ENCODE results near the gene ABCG5.

ABCG5 gene

GRCh38 chr2:43838560-43839267 lies at the start of gene ABCG5, which contains the start of gene ABCG8:
ABCG5 (minus strand) TSS chr2:43838839; CDS start chr2:43838679, 160 bp downstream.
ABCG8 (plus strand) TSS chr2:43838971; CDS start chr2:43839054, 83 bp downstream.
- DNase-seq (ENCODE audit: low spot score): no peak

GRCh38 chr2:43887176-43887575 lies 48.5 kb upstream of the ABCG5 start:
- no peak for DNase-seq (ENCODE audit: low spot score)

- no peak for DNase-seq (ENCODE audit: low spot score)
These were observed 46.5 kb upstream of the ABCG5 start for GRCh38 chr2:43885132-43885632.

- no peak for DNase-seq (ENCODE audit: low spot score)
These were observed 46.0 kb upstream of the ABCG5 start for GRCh38 chr2:43884689-43885088.

GRCh38 chr2:43882312-43882711 lies 43.7 kb upstream of the ABCG5 start:
- DNase-seq (ENCODE audit: low spot score): no peak

- DNase-seq (ENCODE audit: low spot score): no peak
These were observed 42.3 kb upstream of the ABCG5 start for GRCh38 chr2:43880952-43881351.

GRCh38 chr2:43880471-43880870 lies 41.8 kb upstream of the ABCG5 start:
- no peak for DNase-seq (ENCODE audit: low spot score)

GRCh38 chr2:43879261-43879660 lies 40.6 kb upstream of the ABCG5 start:
- no peak for DNase-seq (ENCODE audit: low spot score)

GRCh38 chr2:43877782-43878464 lies 39.3 kb upstream of the ABCG5 start:
- peak; percentile 76 for DNase-seq (ENCODE audit: low spot score)

GRCh38 chr2:43874776-43875451 lies 36.3 kb upstream of the ABCG5 start:
- DNase-seq (ENCODE audit: low spot score): no peak

GRCh38 chr2:43872151-43872550 lies 33.5 kb upstream of the ABCG5 start:
- no peak for DNase-seq (ENCODE audit: low spot score)

- DNase-seq (ENCODE audit: low spot score): no peak
These were observed 16.7 kb upstream of the ABCG5 start for GRCh38 chr2:43855292-43855691.

GRCh38 chr2:43854671-43855070 lies 16.0 kb upstream of the ABCG5 start:
- DNase-seq (ENCODE audit: low spot score): no peak

- no peak for DNase-seq (ENCODE audit: low spot score)
These were observed 14.8 kb upstream of the ABCG5 start for GRCh38 chr2:43853141-43854081.

- no peak for DNase-seq (ENCODE audit: low spot score)
These were observed 13.6 kb upstream of the ABCG5 start for GRCh38 chr2:43852196-43852730.

GRCh38 chr2:43851011-43851980 lies 12.7 kb upstream of the ABCG5 start:
- DNase-seq (ENCODE audit: low spot score): no peak

- DNase-seq (ENCODE audit: low spot score): no peak
These were observed 9.6 kb upstream of the ABCG5 start for GRCh38 chr2:43848214-43848613.

- DNase-seq (ENCODE audit: low spot score): no peak
These were observed 7.6 kb upstream of the ABCG5 start for GRCh38 chr2:43846140-43846793.

GRCh38 chr2:43845181-43845580 lies 6.5 kb upstream of the ABCG5 start:
- no peak for DNase-seq (ENCODE audit: low spot score)

GRCh38 chr2:43842866-43843226 lies 4.2 kb upstream of the ABCG5 start:
- DNase-seq (ENCODE audit: low spot score): no peak
